Gastrocnemius medialis (tissue), 4 donors: ENCODE measurements around the gene LIN54. TPM values are rescaled to one million over a fixed set of nuclear protein-coding genes. Genes with fewer than 3 reads are reported as not detected.

Source experiments
- ATAC-seq, 2 donors: fragments of 150-250 bp; one replicate each; pipeline ENCODE4 v1.9.1; 2016
- DNase-seq, 2 donors: peaks; one replicate each; pipeline ENCODE4 v3.0.0-alpha.2; 2019
- H3K27ac ChIP-seq, 4 donors: fragments of 200-600 bp; sonication (generic); 1 replicate in 1 of 4; 2 replicates in 3 of 4; pipeline ENCODE4 v1.5.1; 2016 to 2018; ENCODE audit warnings: mild to moderate bottlenecking in 2 of 4, moderate library complexity in 1 of 4
- H3K27me3 ChIP-seq, 3 donors: fragments of 200-600 bp; sonication (generic) in 2 of 3; 1 replicate in 1 of 3; 2 replicates in 2 of 3; pipeline versions ENCODE4 v1.5.1 to v1.6.0; 2016 to 2019; ENCODE audit warnings: mild to moderate bottlenecking in 1 of 3, moderate library complexity in 1 of 3
- H3K36me3 ChIP-seq, 2 donors: fragments of 200-600 bp; sonication (generic) in 1 of 2; one replicate each; pipeline ENCODE4 v1.5.1; 2017 to 2018
- H3K4me1 ChIP-seq, 2 donors: fragments of 200-600 bp; sonication (generic) in 1 of 2; one replicate each; pipeline ENCODE4 v1.5.1; 2016 to 2017; ENCODE audit warnings: mild to moderate bottlenecking in 2 of 2
- H3K4me3 ChIP-seq, 4 donors: fragments of 200-600 bp; sonication (generic) in 3 of 4; 1 replicate in 1 of 4; 2 replicates in 3 of 4; pipeline ENCODE4 v1.5.1; 2016 to 2019; ENCODE audit warnings: mild to moderate bottlenecking in 2 of 4
- H3K9me3 ChIP-seq, 3 donors: fragments of 200-600 bp; sonication (generic) in 2 of 3; 1 replicate in 1 of 3; 2 replicates in 2 of 3; pipeline ENCODE4 v1.5.1; 2016 to 2019
- POLR2A ChIP-seq, 2 donors: fragments of 450-650 bp; IDR thresholded peaks; one replicate each; pipeline ENCODE4 v1.6.1; 2017; ENCODE audit warnings: antibody characterized with exemption in 2 of 2, mild to moderate bottlenecking in 2 of 2, moderate library complexity in 2 of 2
- in situ Hi-C, 4 donors: fragments of 200-750 bp; cut with MboI; loops; one replicate each; pipeline versions ENCODE4 v1.15.0 to v1.8.0; 2017; ENCODE audit warnings: low sequenced_read_pairs in 4 of 4
- intact Hi-C: fragments of 100-400 bp; cut with DNase I; formaldehyde crosslinking; loops from one replicate; pipeline ENCODE4 v1.15.1; 2023; ENCODE audit warnings: low total_unique reads
- total RNA-seq, 4 donors: library from RNA; depleted of rRNA; stranded (reverse); fragments of >200 nt; gene quantifications; one replicate each; pipeline versions ENCODE4 v1.1.0 to v1.2.3, GENCODE V29; 2016
- TF ChIP-seq, protein P1 (sequence below), 5 experiments: fragments of 450-650 bp in 3 of 5; fragments of 200-600 bp in 2 of 5; sonication (generic) in 2 of 5; IDR thresholded peaks in 4 of 5; conservative IDR thresholded peaks in 1 of 5; 1 replicate in 4 of 5; 2 replicates in 1 of 5; pipeline ENCODE4 v1.5.1; 2016 to 2019; ENCODE audit warnings: antibody characterized with exemption in 5 of 5, mild to moderate bottlenecking in 3 of 5, moderate library complexity in 3 of 5

Gene LIN54
- total RNA-seq, 4 donors from 2014 or later = 12.0 to 25.0 (median 14.5) TPM

GRCh38 chr4:82893942-82894341, 116.7 kb downstream of the LIN54 start:
- ATAC-seq (no peak), DNase-seq (no peak)
- TF ChIP-seq, protein P1, sequence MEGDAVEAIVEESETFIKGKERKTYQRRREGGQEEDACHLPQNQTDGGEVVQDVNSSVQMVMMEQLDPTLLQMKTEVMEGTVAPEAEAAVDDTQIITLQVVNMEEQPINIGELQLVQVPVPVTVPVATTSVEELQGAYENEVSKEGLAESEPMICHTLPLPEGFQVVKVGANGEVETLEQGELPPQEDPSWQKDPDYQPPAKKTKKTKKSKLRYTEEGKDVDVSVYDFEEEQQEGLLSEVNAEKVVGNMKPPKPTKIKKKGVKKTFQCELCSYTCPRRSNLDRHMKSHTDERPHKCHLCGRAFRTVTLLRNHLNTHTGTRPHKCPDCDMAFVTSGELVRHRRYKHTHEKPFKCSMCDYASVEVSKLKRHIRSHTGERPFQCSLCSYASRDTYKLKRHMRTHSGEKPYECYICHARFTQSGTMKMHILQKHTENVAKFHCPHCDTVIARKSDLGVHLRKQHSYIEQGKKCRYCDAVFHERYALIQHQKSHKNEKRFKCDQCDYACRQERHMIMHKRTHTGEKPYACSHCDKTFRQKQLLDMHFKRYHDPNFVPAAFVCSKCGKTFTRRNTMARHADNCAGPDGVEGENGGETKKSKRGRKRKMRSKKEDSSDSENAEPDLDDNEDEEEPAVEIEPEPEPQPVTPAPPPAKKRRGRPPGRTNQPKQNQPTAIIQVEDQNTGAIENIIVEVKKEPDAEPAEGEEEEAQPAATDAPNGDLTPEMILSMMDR (IDR thresholded peaks at IDR 0.05 in 4 of 5, conservative IDR thresholded peaks at IDR 0.05 in 1 of 5) = no peak
- TF ChIP-seq POLR2A (IDR thresholded peaks at IDR 0.05) = no peak
- Histone ChIP-seq H3K9me3 (no peaks in the 10 kb centered on the region), H3K4me3 (no peak overlapping the region), H3K4me1 (peaks cover 32 to 35% of the 10 kb centered on the region in 2 donors), H3K36me3 (peaks cover 0 to 41% of the 10 kb centered on the region in 2 donors), H3K27ac (no peak overlapping the region), H3K27me3 (no peaks in the 10 kb centered on the region)
- intact Hi-C loops (loop anchor here (5.0 to 10.0 kb wide), 3 partner anchors 62 to 561 kb away; partner anchors contain the start of genes HELQ and MRPS18C), in situ Hi-C loops (loop anchor here (10.0 to 25.0 kb wide), 4 partner anchors 141 to 568 kb away; partner anchors contain the start of genes HELQ (in 2 of the 4), MRPS18C (in 2 of the 4), COPS4 (in 1 of the 4) and ENOPH1 (in 1 of the 4))

- Histone ChIP-seq H3K27me3 (no peaks in the 10 kb centered on the region), H3K4me1 (peaks cover 23% of the 10 kb centered on the region in 2 donors), H3K9me3 (no peaks in the 10 kb centered on the region), H3K4me3 (no peak overlapping the region), H3K27ac (peak overlapping the region in 1 of 4 donors; percentile 96), H3K36me3 (peaks cover 0 to 40% of the 10 kb centered on the region in 2 donors)
- DNase-seq = no peak
- intact Hi-C loops = loop anchor here (5.0 to 10.0 kb wide), 3 partner anchors 60 to 562 kb away; partner anchors contain the start of genes HELQ and MRPS18C
- no peak for ATAC-seq
- no peak for TF ChIP-seq POLR2A (IDR thresholded peaks at IDR 0.05)
- TF ChIP-seq, protein P1 (IDR thresholded peaks at IDR 0.05 in 4 of 5, conservative IDR thresholded peaks at IDR 0.05 in 1 of 5) = no peak
- in situ Hi-C loops = loop anchor here (10.0 to 25.0 kb wide), 4 partner anchors 142 to 570 kb away; partner anchors contain the start of genes HELQ (in 2 of the 4), MRPS18C (in 2 of the 4), COPS4 (in 1 of the 4) and ENOPH1 (in 1 of the 4)
Observed at GRCh38 chr4:82892467-82892802, 118.2 kb downstream of the LIN54 start.

- in situ Hi-C loops = loop anchor here (10.0 to 25.0 kb wide), 4 partner anchors 143 to 570 kb away; partner anchors contain the start of genes HELQ (in 2 of the 4), MRPS18C (in 2 of the 4), COPS4 (in 1 of the 4) and ENOPH1 (in 1 of the 4)
- peaks cover 24 to 27% of the 10 kb centered on the region in 2 donors for H3K4me1 ChIP-seq
- no peak for ATAC-seq
Observed at GRCh38 chr4:82891707-82892466, 118.7 kb downstream of the LIN54 start.

More at GRCh38 chr4:82891707-82892466, 118.7 kb downstream of the LIN54 start:
- intact Hi-C loops = loop anchor here (1.0 to 10.0 kb wide), 6 partner anchors 8 to 563 kb away; partner anchors contain the start of genes COPS4, ENOPH1, HELQ and HNRNPDL
- no peaks in the 10 kb centered on the region for H3K9me3 ChIP-seq
- no peak for DNase-seq
- H3K36me3 ChIP-seq = peaks cover 0 to 35% of the 10 kb centered on the region in 2 donors
- TF ChIP-seq POLR2A (IDR thresholded peaks at IDR 0.05) = no peak
- TF ChIP-seq, protein P1 (IDR thresholded peaks at IDR 0.05 in 4 of 5, conservative IDR thresholded peaks at IDR 0.05 in 1 of 5) = no peak
- peak overlapping the region; percentile 85 to 96 (median 88) for H3K4me3 ChIP-seq
- peak overlapping the region; percentile 96 to 97 (median 96) for H3K27ac ChIP-seq
- no peaks in the 10 kb centered on the region for H3K27me3 ChIP-seq
